Measurements from ENCODE around the gene SERPINB6. TPM values are rescaled to one million over a fixed set of nuclear protein-coding genes. Genes with fewer than 3 reads are reported as not detected.

The SERPINB6 gene
- polyA plus RNA-seq, 1 of the 3 experiments (the other 2 are of a cell fraction): 102 TPM

DNA sequence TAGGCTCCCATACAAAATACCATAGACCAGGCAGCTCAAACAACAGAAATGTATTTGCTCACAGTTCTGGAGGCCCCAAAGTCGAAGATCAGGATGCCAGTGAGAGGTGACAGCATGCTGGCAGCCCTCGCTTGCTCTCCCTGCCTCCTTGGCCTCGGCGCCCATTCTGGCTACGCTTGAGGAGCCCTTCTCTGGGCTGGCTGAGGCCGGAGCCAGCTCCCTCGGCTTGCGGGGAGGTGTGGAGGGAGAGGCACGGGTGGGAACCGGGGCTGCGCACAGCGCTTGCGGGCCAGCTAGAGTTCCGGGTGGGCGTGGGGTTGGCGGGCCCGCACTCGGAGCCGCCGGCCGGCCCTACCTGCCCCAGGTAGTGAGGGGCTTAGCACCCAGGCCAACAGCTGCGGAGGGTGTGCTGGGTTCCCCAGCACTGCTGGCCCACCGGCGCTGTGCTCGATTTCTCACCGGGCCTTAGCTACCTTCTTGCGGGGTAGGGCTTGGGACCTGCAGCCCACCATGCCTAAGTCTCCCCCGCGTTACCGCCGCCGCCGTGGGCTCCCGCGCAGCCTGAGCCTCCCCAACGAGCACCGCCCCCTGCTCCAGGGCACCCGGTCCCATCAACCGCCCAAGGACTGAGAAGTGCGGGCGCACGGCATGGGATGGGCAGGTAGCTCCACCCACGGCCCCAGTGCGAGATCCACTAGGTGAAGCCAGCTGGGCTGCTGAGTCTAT lies 35.6 kb downstream of the SERPINB6 start:
- POLR2A ChIA-PET: no interaction called here
- 93% methylated on average over 24 of the region's 44 CpGs for WGBS (ENCODE audit: low lambda C conversion rate)
- no peaks in the 10 kb centered on the region for H3K36me3 ChIP-seq (replicated peaks in 1 of 2; ENCODE audit: control insufficient read depth in 1 of 2, insufficient read depth in 2 of 2, low read length in 1 of 2)

More for the DNA sequence above, 35.6 kb downstream of the SERPINB6 start:
- CTCF ChIA-PET: interaction anchor here (0.9 to 11.4 kb wide), 7 partner anchors 13 to 197 kb away, joined by 3 to 261 read pairs (median 9); partner anchors contain the start of gene SERPINB1
- Histone ChIP-seq H3K27me3 (ENCODE audit: insufficient read depth) (no peaks in the 10 kb centered on the region), H2AFZ (ENCODE audit: low read depth) (no peak overlapping the region), H3K79me2 (ENCODE audit: insufficient read depth) (no peaks in the 10 kb centered on the region), H3K27ac (ENCODE audit: low read depth in 2 of 2, low read length in 1 of 2) (no peak overlapping the region), H3K4me2 (no peak overlapping the region), H3F3A (replicated peaks; ENCODE audit: insufficient read depth) (no peaks in the 10 kb centered on the region), H3K9me2 (no peaks in the 10 kb centered on the region), H3K9ac (no peak overlapping the region), H3K4me1 (ENCODE audit: control insufficient read depth in 1 of 2, insufficient read depth in 2 of 2, low read depth in 1 of 2, low read length in 1 of 2) (peaks cover 0 to 4% of the 10 kb centered on the region in 2 experiments; a peak in 1 of 4 replicates), H3K4me3 (ENCODE audit: low read depth in 2 of 2, low read length in 1 of 2) (no peak overlapping the region), H3K9me3 (no peaks in the 10 kb centered on the region), H4K20me1 (ENCODE audit: insufficient read depth) (no peaks in the 10 kb centered on the region)
- DNase-seq: no peak
- TF ChIP-seq, protein P1, sequence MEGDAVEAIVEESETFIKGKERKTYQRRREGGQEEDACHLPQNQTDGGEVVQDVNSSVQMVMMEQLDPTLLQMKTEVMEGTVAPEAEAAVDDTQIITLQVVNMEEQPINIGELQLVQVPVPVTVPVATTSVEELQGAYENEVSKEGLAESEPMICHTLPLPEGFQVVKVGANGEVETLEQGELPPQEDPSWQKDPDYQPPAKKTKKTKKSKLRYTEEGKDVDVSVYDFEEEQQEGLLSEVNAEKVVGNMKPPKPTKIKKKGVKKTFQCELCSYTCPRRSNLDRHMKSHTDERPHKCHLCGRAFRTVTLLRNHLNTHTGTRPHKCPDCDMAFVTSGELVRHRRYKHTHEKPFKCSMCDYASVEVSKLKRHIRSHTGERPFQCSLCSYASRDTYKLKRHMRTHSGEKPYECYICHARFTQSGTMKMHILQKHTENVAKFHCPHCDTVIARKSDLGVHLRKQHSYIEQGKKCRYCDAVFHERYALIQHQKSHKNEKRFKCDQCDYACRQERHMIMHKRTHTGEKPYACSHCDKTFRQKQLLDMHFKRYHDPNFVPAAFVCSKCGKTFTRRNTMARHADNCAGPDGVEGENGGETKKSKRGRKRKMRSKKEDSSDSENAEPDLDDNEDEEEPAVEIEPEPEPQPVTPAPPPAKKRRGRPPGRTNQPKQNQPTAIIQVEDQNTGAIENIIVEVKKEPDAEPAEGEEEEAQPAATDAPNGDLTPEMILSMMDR (IDR thresholded peaks at IDR 0.05): no peak
- TF ChIP-seq POLR2AphosphoS5 (IDR thresholded peaks at IDR 0.05; ENCODE audit: low read depth, low read length) (no peak), CHD2 (IDR thresholded peaks at IDR 0.05; ENCODE audit: low read length, partially characterized antibody) (no peak), RAD21 (IDR thresholded peaks at IDR 0.05; ENCODE audit: low read length) (no peak), ELF1 (IDR thresholded peaks at IDR 0.05) (no peak), RFX5 (IDR thresholded peaks at IDR 0.05; ENCODE audit: low read length) (no peak), FOXM1 (IDR thresholded peaks at IDR 0.05; ENCODE audit: low read depth) (no peak), EP300 (IDR thresholded peaks at IDR 0.05; ENCODE audit: borderline replicate concordance in 1 of 2, low read depth in 1 of 2, low read length in 1 of 2) (no peak), JUND (IDR thresholded peaks at IDR 0.05) (no peak), SMC3 (IDR thresholded peaks at IDR 0.05; ENCODE audit: low read depth, low read length) (no peak), FOXJ3 (CRISPR knock-in tag; IDR thresholded peaks at IDR 0.05) (no peak), PBX3 (IDR thresholded peaks at IDR 0.05) (no peak), RCOR1 (IDR thresholded peaks at IDR 0.05; ENCODE audit: low read length) (no peak), TEAD4 (IDR thresholded peaks at IDR 0.05; ENCODE audit: borderline replicate concordance, insufficient read depth) (no peak), GATA2 (CRISPR knock-in tag; IDR thresholded peaks at IDR 0.05) (no peak)
- TF ChIP-seq, protein P2, sequence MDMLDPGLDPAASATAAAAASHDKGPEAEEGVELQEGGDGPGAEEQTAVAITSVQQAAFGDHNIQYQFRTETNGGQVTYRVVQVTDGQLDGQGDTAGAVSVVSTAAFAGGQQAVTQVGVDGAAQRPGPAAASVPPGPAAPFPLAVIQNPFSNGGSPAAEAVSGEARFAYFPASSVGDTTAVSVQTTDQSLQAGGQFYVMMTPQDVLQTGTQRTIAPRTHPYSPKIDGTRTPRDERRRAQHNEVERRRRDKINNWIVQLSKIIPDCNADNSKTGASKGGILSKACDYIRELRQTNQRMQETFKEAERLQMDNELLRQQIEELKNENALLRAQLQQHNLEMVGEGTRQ (IDR thresholded peaks at IDR 0.05; ENCODE audit: borderline replicate concordance, low read depth, low read length): no peak
- TF ChIP-seq, protein P3, sequence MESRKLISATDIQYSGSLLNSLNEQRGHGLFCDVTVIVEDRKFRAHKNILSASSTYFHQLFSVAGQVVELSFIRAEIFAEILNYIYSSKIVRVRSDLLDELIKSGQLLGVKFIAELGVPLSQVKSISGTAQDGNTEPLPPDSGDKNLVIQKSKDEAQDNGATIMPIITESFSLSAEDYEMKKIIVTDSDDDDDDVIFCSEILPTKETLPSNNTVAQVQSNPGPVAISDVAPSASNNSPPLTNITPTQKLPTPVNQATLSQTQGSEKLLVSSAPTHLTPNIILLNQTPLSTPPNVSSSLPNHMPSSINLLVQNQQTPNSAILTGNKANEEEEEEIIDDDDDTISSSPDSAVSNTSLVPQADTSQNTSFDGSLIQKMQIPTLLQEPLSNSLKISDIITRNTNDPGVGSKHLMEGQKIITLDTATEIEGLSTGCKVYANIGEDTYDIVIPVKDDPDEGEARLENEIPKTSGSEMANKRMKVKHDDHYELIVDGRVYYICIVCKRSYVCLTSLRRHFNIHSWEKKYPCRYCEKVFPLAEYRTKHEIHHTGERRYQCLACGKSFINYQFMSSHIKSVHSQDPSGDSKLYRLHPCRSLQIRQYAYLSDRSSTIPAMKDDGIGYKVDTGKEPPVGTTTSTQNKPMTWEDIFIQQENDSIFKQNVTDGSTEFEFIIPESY (IDR thresholded peaks at IDR 0.05; ENCODE audit: borderline replicate concordance, low read depth): no peak
- TF ChIP-seq, protein P4, sequence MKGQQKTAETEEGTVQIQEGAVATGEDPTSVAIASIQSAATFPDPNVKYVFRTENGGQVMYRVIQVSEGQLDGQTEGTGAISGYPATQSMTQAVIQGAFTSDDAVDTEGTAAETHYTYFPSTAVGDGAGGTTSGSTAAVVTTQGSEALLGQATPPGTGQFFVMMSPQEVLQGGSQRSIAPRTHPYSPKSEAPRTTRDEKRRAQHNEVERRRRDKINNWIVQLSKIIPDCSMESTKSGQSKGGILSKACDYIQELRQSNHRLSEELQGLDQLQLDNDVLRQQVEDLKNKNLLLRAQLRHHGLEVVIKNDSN (IDR thresholded peaks at IDR 0.05; ENCODE audit: borderline replicate concordance, low read depth): no peak
- TF ChIP-seq, protein P5, sequence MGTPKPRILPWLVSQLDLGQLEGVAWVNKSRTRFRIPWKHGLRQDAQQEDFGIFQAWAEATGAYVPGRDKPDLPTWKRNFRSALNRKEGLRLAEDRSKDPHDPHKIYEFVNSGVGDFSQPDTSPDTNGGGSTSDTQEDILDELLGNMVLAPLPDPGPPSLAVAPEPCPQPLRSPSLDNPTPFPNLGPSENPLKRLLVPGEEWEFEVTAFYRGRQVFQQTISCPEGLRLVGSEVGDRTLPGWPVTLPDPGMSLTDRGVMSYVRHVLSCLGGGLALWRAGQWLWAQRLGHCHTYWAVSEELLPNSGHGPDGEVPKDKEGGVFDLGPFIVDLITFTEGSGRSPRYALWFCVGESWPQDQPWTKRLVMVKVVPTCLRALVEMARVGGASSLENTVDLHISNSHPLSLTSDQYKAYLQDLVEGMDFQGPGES (IDR thresholded peaks at IDR 0.05; ENCODE audit: low read depth, low read length): no peak
- TF ChIP-seq, protein P6, sequence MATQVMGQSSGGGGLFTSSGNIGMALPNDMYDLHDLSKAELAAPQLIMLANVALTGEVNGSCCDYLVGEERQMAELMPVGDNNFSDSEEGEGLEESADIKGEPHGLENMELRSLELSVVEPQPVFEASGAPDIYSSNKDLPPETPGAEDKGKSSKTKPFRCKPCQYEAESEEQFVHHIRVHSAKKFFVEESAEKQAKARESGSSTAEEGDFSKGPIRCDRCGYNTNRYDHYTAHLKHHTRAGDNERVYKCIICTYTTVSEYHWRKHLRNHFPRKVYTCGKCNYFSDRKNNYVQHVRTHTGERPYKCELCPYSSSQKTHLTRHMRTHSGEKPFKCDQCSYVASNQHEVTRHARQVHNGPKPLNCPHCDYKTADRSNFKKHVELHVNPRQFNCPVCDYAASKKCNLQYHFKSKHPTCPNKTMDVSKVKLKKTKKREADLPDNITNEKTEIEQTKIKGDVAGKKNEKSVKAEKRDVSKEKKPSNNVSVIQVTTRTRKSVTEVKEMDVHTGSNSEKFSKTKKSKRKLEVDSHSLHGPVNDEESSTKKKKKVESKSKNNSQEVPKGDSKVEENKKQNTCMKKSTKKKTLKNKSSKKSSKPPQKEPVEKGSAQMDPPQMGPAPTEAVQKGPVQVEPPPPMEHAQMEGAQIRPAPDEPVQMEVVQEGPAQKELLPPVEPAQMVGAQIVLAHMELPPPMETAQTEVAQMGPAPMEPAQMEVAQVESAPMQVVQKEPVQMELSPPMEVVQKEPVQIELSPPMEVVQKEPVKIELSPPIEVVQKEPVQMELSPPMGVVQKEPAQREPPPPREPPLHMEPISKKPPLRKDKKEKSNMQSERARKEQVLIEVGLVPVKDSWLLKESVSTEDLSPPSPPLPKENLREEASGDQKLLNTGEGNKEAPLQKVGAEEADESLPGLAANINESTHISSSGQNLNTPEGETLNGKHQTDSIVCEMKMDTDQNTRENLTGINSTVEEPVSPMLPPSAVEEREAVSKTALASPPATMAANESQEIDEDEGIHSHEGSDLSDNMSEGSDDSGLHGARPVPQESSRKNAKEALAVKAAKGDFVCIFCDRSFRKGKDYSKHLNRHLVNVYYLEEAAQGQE (IDR thresholded peaks at IDR 0.05; ENCODE audit: low read depth, low read length): no peak

All from SK-N-SH (cell line).